Activated T-helper 17 cell treated with anti-CD3 and anti-CD28 coated beads, Interleukin-2, amount 50 U/mL, for 72 hours (primary cell): ENCODE results near the gene CHAMP1. TPM values are rescaled to one million over a fixed set of nuclear protein-coding genes. Genes with fewer than 3 reads are reported as not detected.
A peak's percentile ranks its signal among the peaks of the same experiment; 100 is the strongest.
"Not testable (repeated sequence)": the region's sequence is repeated elsewhere in the genome, so short reads cannot be mapped to it uniquely, and the experiment has no call there.

ENCODE experiments used
- ATAC-seq: fragments of 150-1000 bp; cut with Tn5 transposase; replicated peaks from 2 replicates; pipeline ENCODE4 v1.10.0; 2021; ENCODE audit warnings: mild to moderate bottlenecking, moderate library complexity
- H3K27ac Mint-ChIP-seq: one replicate; pipeline ENCODE4 v1.8.0; 2022; ENCODE audit warnings: mixed read lengths
- H3K27me3 Mint-ChIP-seq: one replicate; pipeline ENCODE4 v1.8.0; 2022; ENCODE audit warnings: mixed read lengths
- H3K36me3 Mint-ChIP-seq: one replicate; pipeline ENCODE4 v1.8.0; 2022; ENCODE audit warnings: low read depth, mild to moderate bottlenecking, mixed read lengths
- H3K4me1 Mint-ChIP-seq: one replicate; pipeline ENCODE4 v1.8.0; 2022; ENCODE audit warnings: mixed read lengths
- H3K4me3 Mint-ChIP-seq: one replicate; pipeline ENCODE4 v1.8.0; 2022; ENCODE audit warnings: mild to moderate bottlenecking, mixed read lengths
- H3K9me3 Mint-ChIP-seq: one replicate; pipeline ENCODE4 v1.8.0; 2022; ENCODE audit warnings: mixed read lengths
- total RNA-seq, 2 donors: library from RNA; stranded (reverse); gene quantifications; one replicate each; pipeline ENCODE4 v1.2.3, GENCODE V29; 2022

Gene CHAMP1
- total RNA-seq, 2 donors from 2014 or later, result 26.6 to 34.6 TPM

GRCh38 chr13:114311908-114312307 is 2.4 kb upstream of the CHAMP1 start:
- no peak overlapping the region for H3K4me3 Mint-ChIP-seq
- H3K9me3 Mint-ChIP-seq, result no peaks in the 10 kb centered on the region
- no peak overlapping the region for H3K27ac Mint-ChIP-seq
- no peak for ATAC-seq
- H3K4me1 Mint-ChIP-seq, result peaks cover 21% of the 10 kb centered on the region
- no peaks in the 10 kb centered on the region for H3K27me3 Mint-ChIP-seq
- peaks cover 34% of the 10 kb centered on the region for H3K36me3 Mint-ChIP-seq

GRCh38 chr13:114313061-114313860 is 1.0 kb upstream of the CHAMP1 start:
- Mint-ChIP-seq H3K27me3 (no peaks in the 10 kb centered on the region), H3K4me3 (peak overlapping the region; percentile 95), H3K4me1 (peaks cover 21% of the 10 kb centered on the region), H3K36me3 (peaks cover 40% of the 10 kb centered on the region), H3K27ac (peak overlapping the region; percentile 99), H3K9me3 (no peaks in the 10 kb centered on the region)
- ATAC-seq, result peak; percentile 67

GRCh38 chr13:114315074-114315785 is 927 bp downstream of the CHAMP1 start:
- H3K36me3 Mint-ChIP-seq, result peaks cover 57% of the 10 kb centered on the region
- H3K4me1 Mint-ChIP-seq, result peaks cover 37% of the 10 kb centered on the region
- H3K4me3 Mint-ChIP-seq, result peak overlapping the region; percentile 95
- no peak for ATAC-seq
- H3K27ac Mint-ChIP-seq, result peak overlapping the region; percentile 82
- no peaks in the 10 kb centered on the region for H3K27me3 Mint-ChIP-seq
- H3K9me3 Mint-ChIP-seq, result no peaks in the 10 kb centered on the region

GRCh38 chr13:114318624-114319023 is 4.3 kb downstream of the CHAMP1 start:
- ATAC-seq, result no peak
- Mint-ChIP-seq H3K27me3 (no peaks in the 10 kb centered on the region), H3K4me1 (peaks cover 39% of the 10 kb centered on the region), H3K9me3 (no peaks in the 10 kb centered on the region), H3K36me3 (peaks cover 84% of the 10 kb centered on the region), H3K27ac (peak overlapping the region; percentile 51), H3K4me3 (peak overlapping the region; percentile 4)

- peak overlapping the region; percentile 51 for H3K27ac Mint-ChIP-seq
- no peaks in the 10 kb centered on the region for H3K27me3 Mint-ChIP-seq
- H3K4me1 Mint-ChIP-seq, result peaks cover 41% of the 10 kb centered on the region
- H3K4me3 Mint-ChIP-seq, result peak overlapping the region; percentile 4
- H3K9me3 Mint-ChIP-seq, result no peaks in the 10 kb centered on the region
- peaks cover 87% of the 10 kb centered on the region for H3K36me3 Mint-ChIP-seq
- ATAC-seq, result no peak
Observed at GRCh38 chr13:114319441-114319913, 5.2 kb downstream of the CHAMP1 start.

- Mint-ChIP-seq H3K36me3 (peaks cover 88% of the 10 kb centered on the region), H3K27me3 (no peaks in the 10 kb centered on the region), H3K4me1 (peaks cover 42% of the 10 kb centered on the region), H3K4me3 (peak overlapping the region; percentile 4), H3K9me3 (no peaks in the 10 kb centered on the region), H3K27ac (peak overlapping the region; percentile 51)
- no peak for ATAC-seq
Observed at GRCh38 chr13:114320065-114320464, 5.8 kb downstream of the CHAMP1 start.

GRCh38 chr13:114321256-114321655 is 7.0 kb downstream of the CHAMP1 start:
- H3K9me3 Mint-ChIP-seq, result no peaks in the 10 kb centered on the region
- H3K27me3 Mint-ChIP-seq, result no peaks in the 10 kb centered on the region
- peaks cover 94% of the 10 kb centered on the region for H3K36me3 Mint-ChIP-seq
- H3K4me1 Mint-ChIP-seq, result peaks cover 47% of the 10 kb centered on the region
- ATAC-seq, result no peak
- H3K27ac Mint-ChIP-seq, result no peak overlapping the region
- H3K4me3 Mint-ChIP-seq, result no peak overlapping the region

GRCh38 chr13:114323349-114323748 is 9.0 kb downstream of the CHAMP1 start:
- Mint-ChIP-seq H3K36me3 (peaks cover 97% of the 10 kb centered on the region), H3K4me3 (peak overlapping the region; percentile 56), H3K4me1 (peaks cover 52% of the 10 kb centered on the region), H3K27me3 (no peaks in the 10 kb centered on the region), H3K9me3 (no peaks in the 10 kb centered on the region), H3K27ac (peak overlapping the region; percentile 82)
- ATAC-seq, result peak; percentile 56

- Mint-ChIP-seq H3K4me1 (peaks cover 45% of the 10 kb centered on the region), H3K36me3 (peaks cover 96% of the 10 kb centered on the region), H3K9me3 (no peaks in the 10 kb centered on the region), H3K27me3 (no peaks in the 10 kb centered on the region), H3K27ac (peak overlapping the region; percentile 82), H3K4me3 (peak overlapping the region; percentile 56)
- ATAC-seq, result peak; percentile 91
Observed at GRCh38 chr13:114324334-114324733, 10.0 kb downstream of the CHAMP1 start.

GRCh38 chr13:114325729-114326128 is 11.4 kb downstream of the CHAMP1 start:
- no peak for ATAC-seq
- Mint-ChIP-seq H3K36me3 (peaks cover 84% of the 10 kb centered on the region), H3K4me3 (peak overlapping the region; percentile 56), H3K27me3 (no peaks in the 10 kb centered on the region), H3K27ac (peak overlapping the region; percentile 82), H3K9me3 (no peaks in the 10 kb centered on the region), H3K4me1 (peaks cover 33% of the 10 kb centered on the region)

- ATAC-seq, result no peak
- Mint-ChIP-seq H3K4me3 (no peak overlapping the region), H3K4me1 (peaks cover 27% of the 10 kb centered on the region), H3K27me3 (no peaks in the 10 kb centered on the region), H3K9me3 (no peaks in the 10 kb centered on the region), H3K36me3 (peaks cover 61% of the 10 kb centered on the region), H3K27ac (no peak overlapping the region)
Observed at GRCh38 chr13:114328034-114328433, 13.7 kb downstream of the CHAMP1 start.

- peaks cover 27% of the 10 kb centered on the region for H3K4me1 Mint-ChIP-seq
- peaks cover 56% of the 10 kb centered on the region for H3K36me3 Mint-ChIP-seq
- H3K27me3 Mint-ChIP-seq, result no peaks in the 10 kb centered on the region
- ATAC-seq, result no peak
- no peaks in the 10 kb centered on the region for H3K9me3 Mint-ChIP-seq
- H3K27ac Mint-ChIP-seq, result no peak overlapping the region
- no peak overlapping the region for H3K4me3 Mint-ChIP-seq
Observed at GRCh38 chr13:114328595-114328994, 14.3 kb downstream of the CHAMP1 start.

GRCh38 chr13:114330086-114330485 is 15.8 kb downstream of the CHAMP1 start:
- Mint-ChIP-seq H3K27me3 (no peaks in the 10 kb centered on the region), H3K27ac (no peak overlapping the region), H3K9me3 (no peaks in the 10 kb centered on the region), H3K36me3 (peaks cover 41% of the 10 kb centered on the region), H3K4me1 (peaks cover 16% of the 10 kb centered on the region), H3K4me3 (no peak overlapping the region)
- no peak for ATAC-seq

GRCh38 chr13:114333881-114334280 is 19.6 kb downstream of the CHAMP1 start:
- H3K36me3 Mint-ChIP-seq, H3K4me1 Mint-ChIP-seq, H3K9me3 Mint-ChIP-seq, ATAC-seq, H3K27me3 Mint-ChIP-seq: not testable (repeated sequence)
- Mint-ChIP-seq H3K4me3 (peak overlapping the region; percentile 55), H3K27ac (peak overlapping the region; percentile 23)
